ENCODE measurements around the gene GAPDHS. TPM values are rescaled to one million over a fixed set of nuclear protein-coding genes. Genes with fewer than 3 reads are reported as not detected.

Gene GAPDHS
- total and polyA plus RNA-seq, 3 donors from 2014 or later: 123 to 363 (median 338) TPM

- no peak for TF ChIP-seq CTCF (IDR thresholded peaks at IDR 0.05)
- TF ChIP-seq POLR2A (IDR thresholded peaks at IDR 0.05): no peak
- H3K4me3 ChIP-seq: no peak overlapping the region
- no peak for DNase-seq
- no peaks in the 10 kb centered on the region for H3K9me3 ChIP-seq
- no peaks in the 10 kb centered on the region for H3K4me1 ChIP-seq
- no peaks in the 10 kb centered on the region for H3K36me3 ChIP-seq (ENCODE audit: low read depth, missing control alignments)
- no peaks in the 10 kb centered on the region for H3K27me3 ChIP-seq
- WGBS, 2 donors: 91 to 93% methylated on average over 23 of the region's 23 CpGs
- no peak overlapping the region for H3K27ac ChIP-seq
- intact Hi-C loops (cut with DNase I; ENCODE audit: low total_unique reads): no loop called here
These were observed 26.5 kb downstream of the GAPDHS start for GRCh38 chr19:35559781-35560180.

- TF ChIP-seq CTCF (IDR thresholded peaks at IDR 0.05) (no peak), POLR2A (IDR thresholded peaks at IDR 0.05) (no peak)
- no peak for DNase-seq
- 88 to 92% methylated on average over 8 to 18 of the region's 18 CpGs for WGBS, 2 donors
- H3K27ac ChIP-seq: no peak overlapping the region
- intact Hi-C loops (cut with DNase I; ENCODE audit: low total_unique reads): no loop called here
- no peaks in the 10 kb centered on the region for H3K4me1 ChIP-seq
- no peaks in the 10 kb centered on the region for H3K9me3 ChIP-seq
- H3K27me3 ChIP-seq: no peaks in the 10 kb centered on the region
- H3K4me3 ChIP-seq: no peak overlapping the region
- H3K36me3 ChIP-seq (ENCODE audit: low read depth, missing control alignments): no peaks in the 10 kb centered on the region
These were observed 27.0 kb downstream of the GAPDHS start for GRCh38 chr19:35560271-35560670.

GRCh38 chr19:35560677-35561076, 27.4 kb downstream of the GAPDHS start:
- Histone ChIP-seq H3K27ac (no peak overlapping the region), H3K27me3 (no peaks in the 10 kb centered on the region), H3K9me3 (no peaks in the 10 kb centered on the region), H3K36me3 (ENCODE audit: low read depth, missing control alignments) (no peaks in the 10 kb centered on the region), H3K4me3 (no peak overlapping the region), H3K4me1 (no peaks in the 10 kb centered on the region)
- no peak for TF ChIP-seq POLR2A (IDR thresholded peaks at IDR 0.05)
- no peak for TF ChIP-seq CTCF (IDR thresholded peaks at IDR 0.05)
- WGBS, 2 donors: 74 to 76% methylated on average over 6 of the region's 6 CpGs
- no peak for DNase-seq
- intact Hi-C loops (cut with DNase I; ENCODE audit: low total_unique reads): no loop called here

- intact Hi-C loops (cut with DNase I; ENCODE audit: low total_unique reads): no loop called here
- WGBS, 2 donors: 82 to 86% methylated on average over 6 of the region's 6 CpGs
- no peaks in the 10 kb centered on the region for H3K27me3 ChIP-seq
- H3K9me3 ChIP-seq: no peaks in the 10 kb centered on the region
- no peaks in the 10 kb centered on the region for H3K4me1 ChIP-seq
- no peaks in the 10 kb centered on the region for H3K36me3 ChIP-seq (ENCODE audit: low read depth, missing control alignments)
- TF ChIP-seq CTCF (IDR thresholded peaks at IDR 0.05): no peak
- TF ChIP-seq POLR2A (IDR thresholded peaks at IDR 0.05): no peak
- no peak overlapping the region for H3K27ac ChIP-seq
- no peak overlapping the region for H3K4me3 ChIP-seq
- DNase-seq: no peak
These were observed 28.2 kb downstream of the GAPDHS start for GRCh38 chr19:35561436-35561835.

- DNase-seq: no peak
- Histone ChIP-seq H3K27ac (no peak overlapping the region), H3K27me3 (no peaks in the 10 kb centered on the region), H3K9me3 (no peaks in the 10 kb centered on the region), H3K36me3 (ENCODE audit: low read depth, missing control alignments) (no peaks in the 10 kb centered on the region), H3K4me3 (no peak overlapping the region), H3K4me1 (no peaks in the 10 kb centered on the region)
- TF ChIP-seq CTCF (IDR thresholded peaks at IDR 0.05) (no peak), POLR2A (IDR thresholded peaks at IDR 0.05) (no peak)
- WGBS, 2 donors: 71 to 72% methylated on average over 6 to 17 of the region's 17 CpGs
- intact Hi-C loops (cut with DNase I; ENCODE audit: low total_unique reads): no loop called here
These were observed 29.1 kb downstream of the GAPDHS start for GRCh38 chr19:35562336-35562735.

All from testis (tissue), 3 donors.